ENCODE data around the gene CCDC85C.

Gene CCDC85C

GRCh38 chr14:99522934-99523703, 80.9 kb downstream of the CCDC85C start:
- no peak for DNase-seq (ENCODE audit: low read depth in 2 of 2)

- no peak for DNase-seq (ENCODE audit: low read depth in 2 of 2)
Observed at GRCh38 chr14:99522457-99522891, 81.5 kb downstream of the CCDC85C start.

GRCh38 chr14:99522025-99522401, 82.0 kb downstream of the CCDC85C start:
- DNase-seq (ENCODE audit: low read depth in 2 of 2) = no peak

- no peak for DNase-seq (ENCODE audit: low read depth in 2 of 2)
Observed at GRCh38 chr14:99521176-99522024, 82.6 kb downstream of the CCDC85C start.

GRCh38 chr14:99520571-99521081, 83.4 kb downstream of the CCDC85C start:
- no peak for DNase-seq (ENCODE audit: low read depth in 2 of 2)

- no peak for DNase-seq (ENCODE audit: low read depth in 2 of 2)
Observed at GRCh38 chr14:99519931-99520421, 84.0 kb downstream of the CCDC85C start.

- no peak for DNase-seq (ENCODE audit: low read depth in 2 of 2)
Observed at GRCh38 chr14:99519347-99519881, 84.6 kb downstream of the CCDC85C start.

GRCh38 chr14:99518441-99519346, 85.3 kb downstream of the CCDC85C start:
- DNase-seq (ENCODE audit: low read depth in 2 of 2) = peak; percentile 62 to 78

GRCh38 chr14:99517643-99518381, 86.2 kb downstream of the CCDC85C start:
- DNase-seq (ENCODE audit: low read depth in 2 of 2) = no peak

GRCh38 chr14:99516871-99517642, 87.0 kb downstream of the CCDC85C start:
- no peak for DNase-seq (ENCODE audit: low read depth in 2 of 2)

GRCh38 chr14:99516156-99516870, 87.7 kb downstream of the CCDC85C start:
- DNase-seq (ENCODE audit: low read depth in 2 of 2) = no peak

- no peak for DNase-seq (ENCODE audit: low read depth in 2 of 2)
Observed at GRCh38 chr14:99515301-99516155, 88.5 kb downstream of the CCDC85C start.

- DNase-seq (ENCODE audit: low read depth in 2 of 2) = no peak
Observed at GRCh38 chr14:99514552-99515300, 89.3 kb downstream of the CCDC85C start.

- DNase-seq (ENCODE audit: low read depth in 2 of 2) = no peak
Observed at GRCh38 chr14:99513946-99514551, 90.0 kb downstream of the CCDC85C start.

GRCh38 chr14:99513183-99513694, 90.8 kb downstream of the CCDC85C start:
- no peak for DNase-seq (ENCODE audit: low read depth in 2 of 2)

GRCh38 chr14:99512571-99513182, 91.3 kb downstream of the CCDC85C start:
- DNase-seq (ENCODE audit: low read depth in 2 of 2) = no peak
